ENCODE results near the gene ZPR1.

DNA sequence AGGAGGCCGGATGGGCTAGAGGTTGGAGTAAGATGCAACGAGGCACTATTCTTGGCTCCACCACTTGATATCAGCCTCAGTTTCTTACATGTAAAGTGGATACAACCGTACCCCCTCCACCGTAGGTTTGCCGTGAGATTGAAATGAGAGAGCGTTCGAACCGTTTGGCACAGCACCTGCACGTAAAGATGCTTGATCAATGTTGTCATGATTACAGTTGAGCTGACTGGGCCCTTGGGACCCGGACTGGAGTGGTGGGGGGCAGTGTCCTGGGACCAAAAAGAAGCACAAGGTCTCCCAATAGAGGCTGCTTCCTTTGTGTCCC, 45.6 kb upstream of the ZPR1 start:
- TF ChIP-seq POLR2A (IDR thresholded peaks at IDR 0.05), result no peak
- TF ChIP-seq, protein P1, sequence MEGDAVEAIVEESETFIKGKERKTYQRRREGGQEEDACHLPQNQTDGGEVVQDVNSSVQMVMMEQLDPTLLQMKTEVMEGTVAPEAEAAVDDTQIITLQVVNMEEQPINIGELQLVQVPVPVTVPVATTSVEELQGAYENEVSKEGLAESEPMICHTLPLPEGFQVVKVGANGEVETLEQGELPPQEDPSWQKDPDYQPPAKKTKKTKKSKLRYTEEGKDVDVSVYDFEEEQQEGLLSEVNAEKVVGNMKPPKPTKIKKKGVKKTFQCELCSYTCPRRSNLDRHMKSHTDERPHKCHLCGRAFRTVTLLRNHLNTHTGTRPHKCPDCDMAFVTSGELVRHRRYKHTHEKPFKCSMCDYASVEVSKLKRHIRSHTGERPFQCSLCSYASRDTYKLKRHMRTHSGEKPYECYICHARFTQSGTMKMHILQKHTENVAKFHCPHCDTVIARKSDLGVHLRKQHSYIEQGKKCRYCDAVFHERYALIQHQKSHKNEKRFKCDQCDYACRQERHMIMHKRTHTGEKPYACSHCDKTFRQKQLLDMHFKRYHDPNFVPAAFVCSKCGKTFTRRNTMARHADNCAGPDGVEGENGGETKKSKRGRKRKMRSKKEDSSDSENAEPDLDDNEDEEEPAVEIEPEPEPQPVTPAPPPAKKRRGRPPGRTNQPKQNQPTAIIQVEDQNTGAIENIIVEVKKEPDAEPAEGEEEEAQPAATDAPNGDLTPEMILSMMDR (IDR thresholded peaks at IDR 0.05), result no peak
- no peak for TF ChIP-seq POLR2AphosphoS5 (IDR thresholded peaks at IDR 0.05; ENCODE audit: insufficient read depth in 1 of 2, low read depth in 1 of 2)
